Measurements from ENCODE around the gene MIER3.
A peak's percentile ranks its signal among the peaks of the same experiment; 100 is the strongest.
"Not testable (repeated sequence)": the region's sequence is repeated elsewhere in the genome, so short reads cannot be mapped to it uniquely, and the experiment has no call there.

The MIER3 gene, protein sequence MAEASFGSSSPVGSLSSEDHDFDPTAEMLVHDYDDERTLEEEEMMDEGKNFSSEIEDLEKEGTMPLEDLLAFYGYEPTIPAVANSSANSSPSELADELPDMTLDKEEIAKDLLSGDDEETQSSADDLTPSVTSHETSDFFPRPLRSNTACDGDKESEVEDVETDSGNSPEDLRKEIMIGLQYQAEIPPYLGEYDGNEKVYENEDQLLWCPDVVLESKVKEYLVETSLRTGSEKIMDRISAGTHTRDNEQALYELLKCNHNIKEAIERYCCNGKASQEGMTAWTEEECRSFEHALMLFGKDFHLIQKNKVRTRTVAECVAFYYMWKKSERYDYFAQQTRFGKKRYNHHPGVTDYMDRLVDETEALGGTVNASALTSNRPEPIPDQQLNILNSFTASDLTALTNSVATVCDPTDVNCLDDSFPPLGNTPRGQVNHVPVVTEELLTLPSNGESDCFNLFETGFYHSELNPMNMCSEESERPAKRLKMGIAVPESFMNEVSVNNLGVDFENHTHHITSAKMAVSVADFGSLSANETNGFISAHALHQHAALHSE

DNA sequence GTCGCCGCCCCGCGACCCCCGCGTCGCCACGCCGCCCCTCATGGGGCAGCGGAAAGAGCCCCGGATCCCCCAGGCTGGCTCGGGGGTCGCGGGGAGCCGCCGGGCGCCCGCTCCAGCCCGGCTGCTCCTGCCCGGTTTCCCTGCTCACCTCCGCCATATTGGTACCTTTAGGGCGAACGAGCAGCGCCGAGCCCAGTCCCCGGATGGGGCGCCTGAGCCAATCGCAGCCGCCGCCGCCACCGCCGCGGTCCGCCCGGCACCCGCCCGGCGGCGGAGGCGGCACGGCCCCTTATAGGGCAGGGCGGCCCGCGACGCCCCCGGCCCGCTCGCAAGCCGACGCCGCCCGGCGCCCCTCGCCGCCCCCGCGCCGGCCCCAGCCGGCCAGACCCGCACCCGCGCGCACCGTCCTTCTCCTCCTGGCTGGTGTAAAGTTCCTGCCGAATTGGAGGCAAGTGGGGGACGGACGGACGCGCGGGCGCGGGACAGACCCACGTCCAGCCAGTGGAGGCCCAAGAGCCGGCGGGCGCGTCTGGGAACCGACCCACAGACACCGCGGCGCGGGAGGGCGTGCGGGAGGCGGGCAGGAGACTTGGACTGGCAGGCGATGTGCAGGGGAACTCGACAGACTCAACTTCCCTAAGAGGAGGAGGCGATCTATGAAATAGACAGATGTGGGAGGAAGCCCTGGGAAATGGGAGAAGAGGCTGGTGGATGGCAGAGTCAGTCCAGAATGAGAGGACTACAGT, at the start of gene MIER3:
Gene MIER3, minus strand, starts transcription at position 178 of the 746 bp plus-strand sequence. Its CDS starts 21 bp downstream, at position 157.
- DNase-seq (ENCODE audit: low spot score) = peak; percentile 84

DNA sequence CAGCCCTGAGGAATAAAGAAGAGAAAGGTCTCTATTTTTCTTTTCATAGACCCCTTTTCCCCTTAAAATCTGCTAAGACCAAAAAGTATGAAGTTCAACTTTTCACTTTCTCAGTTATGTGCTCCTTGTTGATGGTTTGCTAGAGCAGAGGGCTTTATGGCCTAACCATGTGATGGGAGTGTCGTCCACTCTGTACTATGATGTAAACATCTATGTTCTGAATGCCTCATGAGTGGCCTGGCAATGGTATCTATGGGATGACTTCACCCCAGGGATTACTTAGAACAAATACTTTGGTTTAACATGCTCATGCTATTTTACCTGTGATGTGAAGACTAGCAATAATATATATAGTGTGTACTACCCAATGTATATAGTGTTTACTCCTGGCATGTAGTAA, 43.7 kb upstream of the MIER3 start:
- no peak for DNase-seq (ENCODE audit: low spot score)

DNA sequence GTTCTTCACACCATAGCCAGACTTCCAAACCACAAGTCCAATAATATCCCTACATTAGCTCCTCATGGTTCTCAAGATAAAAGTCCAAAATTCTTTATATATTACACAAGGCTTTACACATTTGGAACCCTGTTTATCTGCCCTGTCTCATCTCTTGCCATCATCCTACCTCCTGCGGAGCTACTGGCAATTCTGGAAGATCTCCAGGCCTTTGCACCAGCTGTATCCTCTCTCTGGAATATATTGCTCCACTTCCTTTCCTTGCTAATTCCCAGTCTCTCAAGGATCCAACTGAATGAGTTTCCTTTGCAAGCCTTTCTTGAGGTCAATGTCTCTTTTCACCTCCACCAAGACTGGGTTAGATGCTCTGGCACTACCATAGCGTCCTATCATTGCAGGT, 41.3 kb upstream of the MIER3 start:
- no peak for DNase-seq (ENCODE audit: low spot score)

GRCh38 chr5:56989676-56990075, 37.8 kb upstream of the MIER3 start:
- no peak for DNase-seq (ENCODE audit: low spot score)

- no peak for DNase-seq (ENCODE audit: low spot score)
These were observed 36.6 kb upstream of the MIER3 start for GRCh38 chr5:56988490-56988889.

DNA sequence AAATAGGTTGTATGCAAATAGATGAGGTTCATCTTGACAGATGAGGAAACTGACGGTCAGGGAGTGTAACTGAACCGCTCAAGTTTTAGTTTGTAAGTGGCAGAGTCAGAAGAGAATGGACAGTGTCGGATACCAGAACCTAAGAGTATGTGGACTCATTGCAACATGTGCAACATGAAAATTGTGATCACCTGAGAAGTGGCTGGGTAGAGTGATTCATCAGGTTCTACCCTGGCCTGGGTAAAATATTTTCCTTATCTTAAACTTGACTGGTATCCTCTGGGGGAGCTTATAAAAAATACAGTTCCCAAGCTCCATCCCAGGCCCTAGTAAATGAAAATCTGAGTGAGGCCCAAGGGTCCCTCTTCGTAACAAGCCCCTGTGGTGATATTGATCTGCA, 35.2 kb upstream of the MIER3 start:
- DNase-seq (ENCODE audit: low spot score) = no peak

- no peak for DNase-seq (ENCODE audit: low spot score)
These were observed 34.7 kb upstream of the MIER3 start for GRCh38 chr5:56986626-56986947.

GRCh38 chr5:56985936-56986625, 34.2 kb upstream of the MIER3 start:
- DNase-seq (ENCODE audit: low spot score) = no peak

- DNase-seq (ENCODE audit: low spot score) = peak; percentile 22
These were observed 32.5 kb upstream of the MIER3 start for GRCh38 chr5:56984445-56984844.

- peak; percentile 51 for DNase-seq (ENCODE audit: low spot score)
These were observed 31.9 kb upstream of the MIER3 start for GRCh38 chr5:56983593-56984361.

DNA sequence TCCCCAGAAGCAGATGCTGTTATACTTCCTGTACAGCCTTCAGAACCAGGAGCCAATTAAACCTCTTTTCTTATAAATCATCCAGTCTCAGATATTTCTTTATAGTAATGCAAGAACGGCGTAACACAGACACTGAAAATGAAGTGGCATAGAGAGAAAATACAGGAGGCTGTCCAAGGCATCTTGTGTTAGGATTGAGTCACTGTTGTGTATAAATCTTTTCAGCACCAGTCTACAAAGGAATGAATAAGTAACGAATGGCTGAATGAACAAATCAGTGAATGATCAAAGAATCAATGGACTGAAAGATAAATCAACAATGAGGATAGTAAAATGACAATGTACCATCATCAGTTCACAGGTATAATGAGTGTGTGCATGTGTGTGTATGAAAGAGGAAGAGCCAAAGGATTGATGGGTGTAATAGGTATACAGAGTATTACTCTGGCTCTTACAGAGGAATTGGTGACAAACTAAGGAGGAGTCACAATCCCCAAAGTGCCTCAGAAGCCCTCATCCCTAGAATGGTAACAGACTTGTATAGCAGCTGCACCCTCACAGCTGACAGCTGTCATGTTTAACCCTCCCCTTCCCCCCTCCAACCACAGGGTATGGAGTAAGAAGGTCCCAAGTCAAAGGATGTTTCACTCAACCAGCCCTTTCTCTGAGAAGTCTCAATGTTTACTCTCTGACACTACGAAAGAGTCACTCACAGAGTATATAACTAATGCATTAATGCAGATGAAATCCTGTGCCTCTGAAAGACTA, 29.8 kb upstream of the MIER3 start:
- no peak for DNase-seq (ENCODE audit: low spot score)

DNA sequence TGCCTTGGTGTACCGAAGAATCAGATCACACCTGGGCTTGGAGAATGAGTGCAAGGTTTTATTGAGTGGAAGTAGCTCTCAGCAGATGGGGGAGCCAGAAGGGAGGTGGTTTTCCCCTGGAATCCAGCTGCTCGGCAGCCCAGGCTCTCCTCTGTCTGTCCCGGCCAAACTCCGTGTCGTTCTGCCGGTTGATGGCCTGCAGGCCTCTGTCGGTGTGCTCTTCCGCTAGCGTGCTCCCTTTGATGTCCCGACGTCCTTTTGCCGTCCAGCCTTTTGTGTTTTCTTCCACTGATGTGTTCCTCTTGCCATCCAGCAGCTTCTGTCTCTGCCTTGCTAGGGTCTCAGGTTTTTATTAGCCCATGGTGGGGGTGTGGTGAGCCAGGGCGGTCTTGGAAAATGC, 28.0 kb upstream of the MIER3 start:
- no peak for DNase-seq (ENCODE audit: low spot score)

- not testable (repeated sequence) for DNase-seq (ENCODE audit: low spot score)
These were observed 27.6 kb upstream of the MIER3 start for GRCh38 chr5:56979526-56979925.

DNA sequence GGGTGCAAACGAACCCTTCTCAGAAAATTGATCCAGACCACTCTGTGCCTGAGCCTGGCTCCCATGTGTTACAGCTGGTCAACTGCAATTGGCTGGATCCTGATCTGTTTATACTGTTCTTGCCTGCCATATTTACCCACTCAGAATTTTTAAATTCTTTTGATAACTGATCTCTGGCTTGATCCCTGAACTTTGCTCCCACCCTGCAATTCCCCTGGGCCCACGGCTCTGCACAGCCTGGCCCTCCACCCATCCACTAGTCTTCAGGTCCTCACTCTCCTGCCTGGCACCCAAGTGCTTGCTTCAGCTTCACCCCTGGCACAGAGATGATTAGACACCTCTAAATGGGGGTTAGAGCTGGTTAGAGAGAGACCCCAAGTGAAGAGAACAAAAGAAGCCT, 25.9 kb upstream of the MIER3 start:
- no peak for DNase-seq (ENCODE audit: low spot score)

DNA sequence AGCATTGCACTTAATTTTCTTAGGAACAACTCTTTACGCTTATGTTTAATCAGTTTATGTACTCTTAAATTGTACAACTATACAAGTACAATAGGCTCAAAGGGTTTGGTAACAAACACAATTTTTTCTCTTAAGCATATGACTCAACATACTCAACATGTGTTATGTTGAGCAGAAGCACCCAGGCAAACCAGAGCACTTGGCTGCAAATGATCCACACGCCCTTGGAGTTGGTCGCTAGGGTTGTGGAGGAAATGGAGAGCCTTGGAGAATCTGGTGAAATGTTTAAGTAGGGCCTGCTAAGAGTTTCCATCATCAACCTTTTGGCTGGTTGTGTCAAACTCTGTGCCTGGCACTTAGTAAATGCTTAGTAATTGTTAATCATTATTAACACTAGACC, 25.1 kb upstream of the MIER3 start:
- DNase-seq (ENCODE audit: low spot score) = no peak

DNA sequence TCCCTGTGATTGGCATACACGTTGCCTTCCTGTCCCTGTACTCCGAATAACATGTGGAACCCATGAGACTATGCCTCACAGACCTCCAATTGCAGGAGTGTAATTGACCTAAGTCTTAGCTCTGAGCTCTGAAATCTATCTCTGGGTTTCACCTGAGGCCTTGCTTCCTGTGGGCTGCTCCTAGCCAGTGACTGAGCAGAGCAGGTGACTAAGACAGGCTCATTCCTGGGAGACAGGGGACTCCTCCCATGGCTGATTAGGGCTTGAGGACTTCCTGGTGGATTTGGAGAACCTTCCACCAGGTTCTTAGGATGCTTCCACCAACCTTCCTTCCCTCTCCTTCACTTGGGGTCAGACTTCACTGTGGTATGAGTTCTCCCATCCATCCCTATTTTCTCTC, 22.3 kb upstream of the MIER3 start:
- no peak for DNase-seq (ENCODE audit: low spot score)

GRCh38 chr5:56973473-56973872, 21.6 kb upstream of the MIER3 start:
- no peak for DNase-seq (ENCODE audit: low spot score)

DNA sequence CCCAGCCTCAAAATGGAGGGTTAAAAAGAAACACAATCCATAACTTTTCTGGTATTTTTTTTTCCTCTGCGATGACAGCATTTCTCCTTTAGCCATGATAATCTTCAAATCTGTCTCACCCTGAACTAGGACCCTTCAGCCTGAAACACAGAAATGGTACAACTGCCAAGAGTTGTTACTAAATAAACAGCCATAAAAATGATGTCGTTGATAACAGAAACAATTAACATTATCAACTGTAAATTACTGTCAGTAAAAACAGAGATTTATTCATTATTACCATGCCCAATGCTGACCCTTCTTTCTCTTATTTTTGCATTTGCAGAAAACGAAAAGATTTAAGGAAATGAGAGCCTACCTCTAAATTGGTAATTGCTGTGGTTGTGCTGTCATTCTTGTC, 19.4 kb upstream of the MIER3 start:
- no peak for DNase-seq (ENCODE audit: low spot score)

GRCh38 chr5:56964173-56964572, 12.2 kb upstream of the MIER3 start:
- DNase-seq (ENCODE audit: low spot score) = no peak

DNA sequence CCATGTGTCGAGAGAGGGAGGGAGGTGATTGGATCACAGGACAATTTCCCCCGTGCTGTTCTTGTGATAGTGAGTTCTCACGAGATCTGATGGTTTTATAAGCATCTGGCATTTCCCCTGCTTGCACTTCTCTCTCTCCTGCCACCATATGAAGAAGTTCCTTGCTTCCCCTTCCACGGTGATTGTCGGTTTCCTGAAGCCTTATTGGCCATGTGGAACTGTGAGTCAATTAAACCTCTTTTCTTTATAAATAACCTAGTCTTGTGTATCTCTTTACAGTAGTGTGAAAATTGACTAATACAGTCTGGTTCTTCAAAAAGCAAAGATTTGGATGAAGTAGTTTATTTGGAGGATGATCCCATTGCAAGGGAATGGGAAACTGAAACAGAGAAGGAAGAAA, 11.3 kb upstream of the MIER3 start:
- no peak for DNase-seq (ENCODE audit: low spot score)

DNA sequence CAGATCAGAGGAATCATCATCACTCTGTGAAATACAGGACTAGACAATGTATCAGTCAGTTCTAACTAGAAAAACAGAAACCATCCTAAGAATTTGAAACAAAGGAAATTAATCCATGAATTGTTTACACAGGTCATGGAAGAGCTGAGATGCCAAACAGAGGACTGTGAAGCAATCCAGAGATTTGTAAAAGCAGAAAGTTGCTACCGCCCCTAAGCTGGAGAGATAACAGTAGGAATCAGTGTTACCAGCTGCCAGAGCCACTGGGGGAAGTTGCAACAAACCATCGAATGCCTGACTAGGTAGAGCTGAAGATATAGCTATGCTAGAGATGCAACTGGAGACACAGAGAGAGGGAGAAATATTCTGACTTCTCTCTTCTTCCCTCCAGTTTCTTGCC, 10.4 kb upstream of the MIER3 start:
- DNase-seq (ENCODE audit: low spot score) = no peak

Data from activated CD4-positive, alpha-beta T cell treated with anti-CD3 and anti-CD28 coated beads, Interleukin-2, Interleukin-4, amounts not matched to agents 100 ng/mL and 50 ng/mL, durations not matched to agents 16 hours and 8 hours (primary cell).